Fibroblast of mammary gland (primary cell): ENCODE measurements around the gene BICD1.

Experiments used
- DNase-seq: peaks from one replicate; pipeline ENCODE4 v3.0.0-alpha.2; 2010; ENCODE audit warnings: low read depth
- H3K4me3 ChIP-seq: 2 replicates; pipeline ENCODE4 v1.5.1; 2011; ENCODE audit warnings: low read depth, mild to moderate bottlenecking, low read length, moderate library complexity; ENCODE audit not compliant: control insufficient read depth
- TF ChIP-seq, protein P1 (sequence below): conservative IDR thresholded peaks from 2 replicates; pipeline ENCODE4 v1.5.1; 2011; ENCODE audit warnings: low read depth, low read length, inconsistent platforms; ENCODE audit not compliant: control insufficient read depth, insufficient read depth

The BICD1 gene

DNA sequence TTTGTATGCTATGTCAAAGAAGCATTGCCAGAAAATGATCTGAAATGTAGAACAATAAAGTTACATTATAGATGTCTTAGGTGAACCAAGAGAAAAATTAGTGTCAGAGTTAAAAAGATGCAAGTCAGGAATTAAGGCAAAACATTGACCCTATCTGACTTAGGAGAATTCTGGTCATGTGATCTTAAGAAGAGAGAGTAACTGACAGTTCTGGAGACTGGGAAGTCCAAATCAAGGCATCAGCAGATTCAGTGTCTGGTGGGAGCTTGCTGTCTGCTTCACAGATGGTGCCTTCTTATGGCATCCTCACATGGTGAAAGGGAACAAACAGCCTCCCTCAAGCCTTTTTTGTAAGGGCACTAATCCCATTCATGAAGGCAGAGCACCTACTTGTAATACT is 42.8 kb downstream of the BICD1 start:
- H3K4me3 ChIP-seq: no peak overlapping the region
- DNase-seq: no peak
- TF ChIP-seq, protein P1, sequence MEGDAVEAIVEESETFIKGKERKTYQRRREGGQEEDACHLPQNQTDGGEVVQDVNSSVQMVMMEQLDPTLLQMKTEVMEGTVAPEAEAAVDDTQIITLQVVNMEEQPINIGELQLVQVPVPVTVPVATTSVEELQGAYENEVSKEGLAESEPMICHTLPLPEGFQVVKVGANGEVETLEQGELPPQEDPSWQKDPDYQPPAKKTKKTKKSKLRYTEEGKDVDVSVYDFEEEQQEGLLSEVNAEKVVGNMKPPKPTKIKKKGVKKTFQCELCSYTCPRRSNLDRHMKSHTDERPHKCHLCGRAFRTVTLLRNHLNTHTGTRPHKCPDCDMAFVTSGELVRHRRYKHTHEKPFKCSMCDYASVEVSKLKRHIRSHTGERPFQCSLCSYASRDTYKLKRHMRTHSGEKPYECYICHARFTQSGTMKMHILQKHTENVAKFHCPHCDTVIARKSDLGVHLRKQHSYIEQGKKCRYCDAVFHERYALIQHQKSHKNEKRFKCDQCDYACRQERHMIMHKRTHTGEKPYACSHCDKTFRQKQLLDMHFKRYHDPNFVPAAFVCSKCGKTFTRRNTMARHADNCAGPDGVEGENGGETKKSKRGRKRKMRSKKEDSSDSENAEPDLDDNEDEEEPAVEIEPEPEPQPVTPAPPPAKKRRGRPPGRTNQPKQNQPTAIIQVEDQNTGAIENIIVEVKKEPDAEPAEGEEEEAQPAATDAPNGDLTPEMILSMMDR: no peak

DNA sequence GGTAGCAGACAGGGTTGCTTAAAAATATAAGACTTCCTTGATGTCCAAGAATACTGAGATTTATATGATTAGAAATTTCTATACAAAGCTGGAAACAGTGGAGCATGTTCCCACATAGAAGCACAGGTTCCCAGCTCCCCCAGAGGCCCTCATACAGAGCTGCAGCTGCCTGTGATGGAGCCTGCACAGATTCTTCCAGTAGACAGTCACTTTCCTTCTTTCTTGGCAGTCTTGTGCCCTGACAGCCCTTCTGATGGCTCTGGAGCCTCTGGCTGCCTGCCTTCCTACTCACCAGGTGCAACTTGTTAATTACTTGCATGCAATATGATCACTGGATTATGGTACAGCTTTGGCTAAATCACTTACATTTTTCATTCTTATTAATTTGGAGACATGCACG is 44.4 kb downstream of the BICD1 start:
- no peak for DNase-seq
- TF ChIP-seq, protein P1: no peak
- no peak overlapping the region for H3K4me3 ChIP-seq

DNA sequence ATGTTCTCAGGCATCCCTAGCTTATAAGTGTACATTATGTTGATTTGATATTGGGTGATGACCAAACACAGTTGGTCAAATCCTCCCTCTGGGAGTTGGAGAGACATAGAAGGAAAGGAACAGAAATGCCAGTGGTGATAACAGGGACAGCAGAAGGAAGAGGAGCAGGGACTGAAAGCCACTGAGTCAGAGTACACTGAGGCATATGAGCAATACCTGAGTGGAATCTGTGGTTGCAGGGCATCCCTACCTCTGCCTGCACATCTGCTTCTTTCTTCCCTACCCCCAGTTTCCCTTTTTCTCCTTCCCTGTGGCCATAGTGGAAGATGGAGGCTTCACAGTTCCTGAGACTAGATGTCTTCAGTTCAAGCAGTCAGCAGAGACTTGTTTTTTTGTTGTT is 44.9 kb downstream of the BICD1 start:
- H3K4me3 ChIP-seq: no peak overlapping the region
- TF ChIP-seq, protein P1: no peak
- no peak for DNase-seq

DNA sequence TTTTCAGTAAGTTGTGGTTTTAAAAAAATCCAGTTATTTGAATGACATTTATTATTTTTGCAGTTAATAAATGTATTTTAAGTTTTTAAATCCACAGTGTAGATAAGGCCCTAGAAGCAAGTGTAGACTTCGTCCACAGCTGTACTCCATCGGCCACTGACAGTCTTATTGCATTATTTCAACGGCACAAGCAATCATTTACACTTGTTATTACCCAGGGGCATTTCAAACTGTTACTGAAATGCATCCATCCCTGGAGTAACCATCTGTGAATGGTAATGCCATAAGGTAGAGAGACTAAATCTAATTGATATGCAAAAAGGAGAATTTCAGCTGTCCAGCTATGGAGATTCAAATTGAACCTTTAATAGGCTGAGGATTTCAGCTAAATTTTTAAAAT is 48.4 kb downstream of the BICD1 start:
- no peak overlapping the region for H3K4me3 ChIP-seq
- no peak for DNase-seq
- TF ChIP-seq, protein P1: no peak

DNA sequence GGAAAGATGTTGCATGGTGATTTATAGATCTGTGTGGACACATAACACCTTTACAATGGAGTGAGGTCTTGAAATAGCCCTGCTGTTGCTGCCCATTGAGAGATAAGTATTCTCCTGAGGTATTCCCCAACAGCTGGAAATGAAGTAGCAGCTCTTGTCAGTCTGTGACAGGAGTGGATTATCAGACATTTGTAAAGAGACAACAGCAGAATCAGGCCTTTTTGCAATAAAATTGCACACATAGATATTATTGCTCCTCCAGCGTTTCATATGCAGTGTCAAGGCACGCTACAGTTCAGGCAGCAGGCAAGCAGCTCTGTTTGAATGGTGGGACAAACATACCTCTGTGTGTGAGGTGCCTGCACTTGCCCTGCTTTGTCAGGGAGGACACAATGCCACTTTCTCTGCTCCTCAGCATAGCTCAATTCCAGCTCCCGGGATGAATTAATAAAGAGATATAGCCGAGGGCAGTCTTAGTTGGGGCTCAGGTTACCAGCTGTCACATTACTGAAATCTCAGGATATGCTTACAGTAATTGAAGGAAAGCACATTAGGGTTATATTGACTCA is 49.4 kb downstream of the BICD1 start:
- TF ChIP-seq, protein P1: no peak
- no peak overlapping the region for H3K4me3 ChIP-seq
- DNase-seq: no peak

DNA sequence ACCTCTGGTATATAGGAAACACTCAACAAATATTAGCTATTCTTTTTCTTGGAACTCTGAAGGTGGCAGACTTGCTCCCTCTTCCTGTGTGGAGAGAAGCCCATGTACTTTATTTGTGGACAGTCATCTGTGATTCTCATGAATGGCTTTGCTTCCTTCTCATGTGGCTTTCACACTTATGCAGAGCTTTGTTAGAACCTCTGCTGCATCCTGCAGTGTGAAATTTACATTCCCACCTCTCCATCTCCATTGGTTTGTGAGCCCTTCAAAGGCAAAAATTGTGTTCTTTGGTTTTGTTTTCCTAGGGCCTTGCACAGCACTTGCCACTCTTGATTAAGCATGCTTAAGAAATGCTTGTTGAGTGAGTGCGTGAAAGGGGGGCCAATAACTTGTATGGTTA is 51.9 kb downstream of the BICD1 start:
- TF ChIP-seq, protein P1: no peak
- no peak for DNase-seq
- H3K4me3 ChIP-seq: no peak overlapping the region

DNA sequence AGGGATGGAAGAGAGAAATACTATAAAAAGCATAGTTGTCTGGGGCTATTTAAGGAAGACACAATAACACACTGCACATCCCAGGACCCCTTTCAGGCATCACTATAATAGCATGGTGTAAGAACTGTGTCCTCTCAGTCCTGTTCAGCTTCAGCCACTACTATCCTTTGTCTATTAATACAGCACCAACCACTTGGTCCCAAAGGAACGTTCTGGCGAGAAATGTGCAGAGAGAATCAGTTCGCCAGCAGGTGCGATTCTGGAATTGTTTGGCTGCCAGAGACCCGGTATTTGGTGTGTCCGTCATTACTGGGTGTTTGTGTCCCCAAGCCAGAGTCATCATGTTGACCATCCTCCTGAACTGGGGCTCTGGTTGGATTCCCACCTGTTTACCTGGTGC is 52.7 kb downstream of the BICD1 start:
- no peak overlapping the region for H3K4me3 ChIP-seq
- TF ChIP-seq, protein P1: no peak
- DNase-seq: no peak
